ENCODE measurements around the gene CIC.

DNA sequence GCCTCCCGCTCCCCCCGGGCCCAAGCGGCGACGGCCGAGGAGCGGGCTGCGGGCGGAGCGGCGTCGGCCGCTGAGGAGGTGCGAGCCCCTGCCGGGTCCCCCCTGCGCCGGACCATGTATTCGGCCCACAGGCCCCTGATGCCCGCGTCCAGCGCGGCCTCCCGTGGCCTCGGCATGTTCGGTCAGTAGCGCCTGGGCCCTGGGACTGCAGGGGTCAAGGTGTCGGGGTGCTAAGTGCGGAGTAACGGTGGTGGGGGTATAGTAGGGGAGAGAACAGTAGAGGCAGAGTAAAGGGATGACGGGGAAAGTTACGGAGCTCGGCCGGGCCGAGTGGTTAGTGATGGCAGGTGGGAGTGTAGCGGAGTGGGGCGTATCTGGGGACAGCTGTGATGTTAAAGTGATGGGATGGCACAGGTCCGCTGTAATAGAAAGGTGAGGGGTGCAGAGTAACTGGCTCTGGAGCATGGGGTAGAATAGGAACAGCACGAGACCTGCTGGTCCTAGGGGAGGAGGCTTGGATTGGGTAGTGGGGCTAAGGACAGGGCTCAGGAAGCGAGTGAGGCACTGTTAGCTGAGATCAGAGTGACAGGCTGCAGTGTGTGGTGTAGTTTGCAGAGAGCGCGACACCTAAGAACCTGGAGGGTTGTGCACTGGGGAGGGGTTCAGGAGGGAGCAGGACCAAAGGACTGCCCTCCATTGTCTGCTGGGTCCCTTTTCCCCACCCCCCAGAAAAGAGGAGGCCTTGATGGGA is 15.7 kb downstream of the CIC start:
- no peak for TF ChIP-seq POLR2AphosphoS5 (IDR thresholded peaks at IDR 0.05)
- TF ChIP-seq, protein P1, sequence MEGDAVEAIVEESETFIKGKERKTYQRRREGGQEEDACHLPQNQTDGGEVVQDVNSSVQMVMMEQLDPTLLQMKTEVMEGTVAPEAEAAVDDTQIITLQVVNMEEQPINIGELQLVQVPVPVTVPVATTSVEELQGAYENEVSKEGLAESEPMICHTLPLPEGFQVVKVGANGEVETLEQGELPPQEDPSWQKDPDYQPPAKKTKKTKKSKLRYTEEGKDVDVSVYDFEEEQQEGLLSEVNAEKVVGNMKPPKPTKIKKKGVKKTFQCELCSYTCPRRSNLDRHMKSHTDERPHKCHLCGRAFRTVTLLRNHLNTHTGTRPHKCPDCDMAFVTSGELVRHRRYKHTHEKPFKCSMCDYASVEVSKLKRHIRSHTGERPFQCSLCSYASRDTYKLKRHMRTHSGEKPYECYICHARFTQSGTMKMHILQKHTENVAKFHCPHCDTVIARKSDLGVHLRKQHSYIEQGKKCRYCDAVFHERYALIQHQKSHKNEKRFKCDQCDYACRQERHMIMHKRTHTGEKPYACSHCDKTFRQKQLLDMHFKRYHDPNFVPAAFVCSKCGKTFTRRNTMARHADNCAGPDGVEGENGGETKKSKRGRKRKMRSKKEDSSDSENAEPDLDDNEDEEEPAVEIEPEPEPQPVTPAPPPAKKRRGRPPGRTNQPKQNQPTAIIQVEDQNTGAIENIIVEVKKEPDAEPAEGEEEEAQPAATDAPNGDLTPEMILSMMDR (IDR thresholded peaks at IDR 0.05): no peak
- no peak for TF ChIP-seq POLR2A (IDR thresholded peaks at IDR 0.05)
- no peak for TF ChIP-seq EP300 (IDR thresholded peaks at IDR 0.05)

All from suprapubic skin (tissue), 4 donors.